ENCODE results near the gene SSBP2. TPM values are rescaled to one million over a fixed set of nuclear protein-coding genes. Genes with fewer than 3 reads are reported as not detected.
"Not testable (repeated sequence)": the region's sequence is repeated elsewhere in the genome, so short reads cannot be mapped to it uniquely, and the experiment has no call there.

Gene SSBP2
- total RNA-seq, 4 donors from 2014 or later = 38.6 to 58.5 (median 51.8) TPM

- H3K4me1 ChIP-seq = peaks cover 0 to 7% of the 10 kb centered on the region in 2 donors
These were observed 33.0 kb downstream of the SSBP2 start for GRCh38 chr5:81717860-81718259.

DNA sequence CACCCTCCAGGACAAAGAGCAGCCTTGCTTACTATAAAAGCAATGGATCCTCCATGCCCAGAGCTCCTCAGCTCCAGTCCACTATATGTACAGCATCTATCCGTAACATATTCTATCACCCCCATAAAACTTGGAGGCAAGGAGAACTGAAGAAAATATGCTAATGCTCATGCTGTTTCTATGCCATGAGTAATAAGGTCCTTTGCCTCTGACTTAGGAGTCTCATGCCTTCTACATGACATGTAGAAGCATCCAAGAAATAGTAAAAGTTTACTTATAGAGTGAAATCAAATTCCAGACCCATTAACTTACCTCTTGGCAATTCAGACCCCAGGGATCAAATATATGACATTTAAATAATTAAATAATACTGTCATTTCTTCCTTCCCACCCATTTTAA is 33.7 kb downstream of the SSBP2 start:
- intact Hi-C loops (cut with DNase I) = no loop called here
- WGBS, 2 donors = 90 to 100% methylated on average over 1 of the region's 1 CpG
- Histone ChIP-seq H3K36me3 (no peaks in the 10 kb centered on the region), H3K27ac (no peak overlapping the region), H3K4me1 (peaks cover 0 to 6% of the 10 kb centered on the region in 2 donors), H3K9me3 (no peaks in the 10 kb centered on the region), H3K4me3 (replicated peaks in 1 of 3) (no peak overlapping the region), H3K27me3 (no peaks in the 10 kb centered on the region)
- TF ChIP-seq, protein P1, sequence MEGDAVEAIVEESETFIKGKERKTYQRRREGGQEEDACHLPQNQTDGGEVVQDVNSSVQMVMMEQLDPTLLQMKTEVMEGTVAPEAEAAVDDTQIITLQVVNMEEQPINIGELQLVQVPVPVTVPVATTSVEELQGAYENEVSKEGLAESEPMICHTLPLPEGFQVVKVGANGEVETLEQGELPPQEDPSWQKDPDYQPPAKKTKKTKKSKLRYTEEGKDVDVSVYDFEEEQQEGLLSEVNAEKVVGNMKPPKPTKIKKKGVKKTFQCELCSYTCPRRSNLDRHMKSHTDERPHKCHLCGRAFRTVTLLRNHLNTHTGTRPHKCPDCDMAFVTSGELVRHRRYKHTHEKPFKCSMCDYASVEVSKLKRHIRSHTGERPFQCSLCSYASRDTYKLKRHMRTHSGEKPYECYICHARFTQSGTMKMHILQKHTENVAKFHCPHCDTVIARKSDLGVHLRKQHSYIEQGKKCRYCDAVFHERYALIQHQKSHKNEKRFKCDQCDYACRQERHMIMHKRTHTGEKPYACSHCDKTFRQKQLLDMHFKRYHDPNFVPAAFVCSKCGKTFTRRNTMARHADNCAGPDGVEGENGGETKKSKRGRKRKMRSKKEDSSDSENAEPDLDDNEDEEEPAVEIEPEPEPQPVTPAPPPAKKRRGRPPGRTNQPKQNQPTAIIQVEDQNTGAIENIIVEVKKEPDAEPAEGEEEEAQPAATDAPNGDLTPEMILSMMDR (IDR thresholded peaks at IDR 0.05) = no peak
- no peak for TF ChIP-seq POLR2A (IDR thresholded peaks at IDR 0.05)
- DNase-seq = no peak

More at GRCh38 chr5:81717860-81718259, 33.0 kb downstream of the SSBP2 start:
- WGBS, 2 donors = 91 to 93% methylated on average over 4 of the region's 4 CpGs
- intact Hi-C loops (cut with DNase I) = no loop called here
- TF ChIP-seq, protein P1 (IDR thresholded peaks at IDR 0.05) = no peak
- no peak for TF ChIP-seq POLR2A (IDR thresholded peaks at IDR 0.05)
- Histone ChIP-seq H3K36me3 (no peaks in the 10 kb centered on the region), H3K27me3 (no peaks in the 10 kb centered on the region), H3K27ac (no peak overlapping the region), H3K4me3 (replicated peaks in 1 of 3) (no peak overlapping the region), H3K9me3 (no peaks in the 10 kb centered on the region)
- DNase-seq = no peak

DNA sequence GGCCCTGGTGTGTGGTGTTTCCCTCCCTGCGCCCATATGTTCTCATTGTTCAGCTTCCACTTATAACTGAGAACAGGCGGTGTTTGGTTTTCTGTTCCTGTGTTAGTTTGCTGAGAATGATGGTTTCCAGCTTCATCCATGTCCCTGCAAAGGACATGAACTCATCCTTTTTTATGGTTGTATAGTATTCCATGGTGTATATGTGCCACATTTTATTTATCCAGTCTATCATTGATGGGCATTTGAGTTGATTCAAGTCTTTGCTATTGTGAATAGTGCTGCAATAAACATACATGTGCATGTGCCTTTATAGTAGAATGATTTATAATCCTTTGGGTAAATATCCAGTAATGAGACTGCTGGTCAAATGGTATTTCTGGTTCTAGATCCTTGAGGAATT is 36.8 kb downstream of the SSBP2 start:
- DNase-seq; H3K9me3 ChIP-seq; H3K36me3 ChIP-seq; intact Hi-C loops (cut with DNase I); H3K4me1 ChIP-seq; H3K27ac ChIP-seq; H3K4me3 ChIP-seq (replicated peaks in 1 of 3); H3K27me3 ChIP-seq: not testable (repeated sequence)
- 74 to 94% methylated on average over 2 of the region's 2 CpGs for WGBS, 2 donors

GRCh38 chr5:81708889-81709288 is 42.0 kb downstream of the SSBP2 start:
- H3K4me1 ChIP-seq = no peaks in the 10 kb centered on the region
- TF ChIP-seq POLR2A (IDR thresholded peaks at IDR 0.05) = no peak
- TF ChIP-seq, protein P1 (IDR thresholded peaks at IDR 0.05) = no peak
- H3K27ac ChIP-seq = no peak overlapping the region
- H3K27me3 ChIP-seq = no peaks in the 10 kb centered on the region
- no peak overlapping the region for H3K4me3 ChIP-seq (replicated peaks in 1 of 3)
- H3K36me3 ChIP-seq = no peaks in the 10 kb centered on the region
- no peaks in the 10 kb centered on the region for H3K9me3 ChIP-seq
- DNase-seq = no peak
- intact Hi-C loops (cut with DNase I) = no loop called here
- WGBS, 2 donors = 57 to 66% methylated on average over 1 of the region's 1 CpG

DNA sequence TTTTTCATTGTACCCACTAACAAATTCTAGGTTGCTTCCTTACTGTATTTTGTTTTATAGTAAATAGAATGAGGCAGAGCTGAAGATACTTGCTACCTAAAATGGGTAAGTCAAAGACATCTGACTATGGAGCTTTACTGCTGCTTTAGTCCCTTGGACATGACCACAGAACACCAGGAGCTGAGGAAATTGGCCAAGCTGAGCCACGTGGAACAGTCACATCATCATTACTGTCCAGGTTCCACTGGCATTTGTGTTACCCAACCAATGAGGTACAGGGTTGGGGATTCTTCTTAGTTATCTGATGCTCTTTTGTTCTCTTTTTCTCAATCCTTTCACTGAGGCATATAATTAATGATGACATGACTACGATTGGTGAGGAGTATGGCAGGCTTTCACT is 47.1 kb downstream of the SSBP2 start:
- DNase-seq = no peak
- intact Hi-C loops (cut with DNase I) = no loop called here
- Histone ChIP-seq H3K27me3 (no peaks in the 10 kb centered on the region), H3K36me3 (no peaks in the 10 kb centered on the region), H3K9me3 (no peaks in the 10 kb centered on the region), H3K27ac (no peak overlapping the region), H3K4me3 (replicated peaks in 1 of 3) (no peak overlapping the region), H3K4me1 (no peaks in the 10 kb centered on the region)
- TF ChIP-seq, protein P1 (IDR thresholded peaks at IDR 0.05) = no peak
- no peak for TF ChIP-seq POLR2A (IDR thresholded peaks at IDR 0.05)
- 94% methylated on average over 2 of the region's 2 CpGs for WGBS, 2 donors

DNA sequence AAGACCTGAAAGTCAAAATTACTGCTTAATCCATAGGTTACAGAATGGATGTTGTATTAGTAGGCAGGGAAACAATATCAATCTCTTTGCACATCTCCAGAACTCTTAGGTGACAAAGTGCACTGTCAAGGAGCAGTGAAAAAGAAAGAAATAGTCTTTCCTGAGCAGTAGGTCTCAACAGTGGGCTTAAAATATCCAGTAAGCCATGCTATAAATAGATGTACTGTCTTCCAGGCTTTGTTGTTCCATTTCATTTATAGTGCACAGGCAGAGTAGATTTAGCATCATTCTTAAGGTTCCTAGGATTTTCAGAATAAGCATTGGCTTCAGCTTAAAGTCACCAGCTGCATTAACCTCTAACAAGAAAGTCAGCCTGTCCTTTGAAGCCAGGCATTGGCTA is 50.7 kb downstream of the SSBP2 start:
- intact Hi-C loops (cut with DNase I) = no loop called here
- TF ChIP-seq, protein P1 (IDR thresholded peaks at IDR 0.05) = no peak
- TF ChIP-seq POLR2A (IDR thresholded peaks at IDR 0.05) = no peak

More for the DNA sequence above, 50.7 kb downstream of the SSBP2 start:
- DNase-seq = no peak
- Histone ChIP-seq H3K27ac (no peak overlapping the region), H3K27me3 (no peaks in the 10 kb centered on the region), H3K4me3 (replicated peaks in 1 of 3) (no peak overlapping the region), H3K4me1 (no peaks in the 10 kb centered on the region), H3K9me3 (no peaks in the 10 kb centered on the region), H3K36me3 (no peaks in the 10 kb centered on the region)

All from thyroid gland (tissue), 4 donors.